KMS-11 (cell line): ENCODE measurements around the gene TSPAN19.

Source experiments
- H2AFZ ChIP-seq: fragments of 200-600 bp; sonication (generic); 2 replicates; pipeline ENCODE4 v1.6.1; 2016; ENCODE audit warnings: antibody characterized with exemption, mixed run types, low read depth
- H3K27ac ChIP-seq: fragments of 200-600 bp; sonication (generic); 2 replicates; pipeline ENCODE4 v1.6.1; 2016; ENCODE audit warnings: mild to moderate bottlenecking, mixed run types
- H3K27me3 ChIP-seq: fragments of 200-600 bp; sonication (generic); 2 replicates; pipeline ENCODE4 v1.6.1; 2017; ENCODE audit warnings: mild to moderate bottlenecking, low read depth, mixed run types, moderate library complexity; ENCODE audit not compliant: insufficient read depth
- H3K36me3 ChIP-seq: fragments of 200-600 bp; sonication (generic); 2 replicates; pipeline ENCODE4 v1.6.1; 2017; ENCODE audit warnings: mild to moderate bottlenecking, mixed run types; ENCODE audit not compliant: insufficient read depth
- H3K4me1 ChIP-seq: fragments of 200-600 bp; sonication (generic); 2 replicates; pipeline ENCODE4 v1.6.1; 2016; ENCODE audit warnings: mild to moderate bottlenecking, low read depth, mixed run types; ENCODE audit not compliant: poor library complexity, severe bottlenecking
- H3K4me2 ChIP-seq: fragments of 200-600 bp; sonication (generic); 2 replicates; pipeline ENCODE4 v1.7.0; 2016; ENCODE audit warnings: mild to moderate bottlenecking, mixed run types
- H3K4me3 ChIP-seq: fragments of 200-600 bp; sonication (generic); IDR thresholded peaks from 2 replicates; pipeline ENCODE4 v1.6.1; 2017; ENCODE audit warnings: low read depth, low read length, mixed read lengths; ENCODE audit not compliant: insufficient read depth
- H3K79me2 ChIP-seq: fragments of 200-600 bp; sonication (generic); 2 replicates; pipeline ENCODE4 v1.6.1; 2016; ENCODE audit warnings: low read depth, mixed run types; ENCODE audit not compliant: insufficient read depth
- H3K9ac ChIP-seq: fragments of 200-600 bp; sonication (generic); 2 replicates; pipeline ENCODE4 v1.6.1; 2016; ENCODE audit warnings: mild to moderate bottlenecking, mixed run types
- H4K20me1 ChIP-seq: fragments of 200-600 bp; sonication (generic); 2 replicates; pipeline ENCODE4 v1.6.1; 2016; ENCODE audit warnings: mild to moderate bottlenecking, mixed run types; ENCODE audit not compliant: insufficient read depth
- TF ChIP-seq, protein P1 (sequence below): fragments of 200-600 bp; sonication (generic); conservative IDR thresholded peaks from 2 replicates; pipeline ENCODE4 v1.6.1; 2017; ENCODE audit warnings: low read depth, mild to moderate bottlenecking, antibody characterized with exemption, low read length, moderate library complexity, mixed read lengths

TSPAN19 gene

DNA sequence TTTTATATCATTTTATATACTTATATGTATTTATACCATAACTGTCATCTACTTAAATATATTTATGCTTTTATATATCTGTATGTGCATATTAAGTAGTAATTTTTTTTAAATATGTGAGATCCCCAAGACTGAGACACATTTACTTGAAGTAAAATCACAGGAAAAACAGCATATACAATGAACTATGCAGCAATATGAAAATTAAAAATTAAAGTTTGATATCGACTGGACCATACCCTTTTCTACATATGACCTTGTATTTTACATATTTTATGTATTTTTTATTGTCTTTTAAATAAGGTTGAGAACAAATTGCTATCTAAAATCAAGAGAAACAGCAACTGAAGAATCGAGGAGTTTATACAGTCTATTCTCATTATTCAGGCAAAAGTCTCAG is 50.0 kb downstream of the TSPAN19 start:
- no peaks in the 10 kb centered on the region for H3K4me1 ChIP-seq
- TF ChIP-seq, protein P1, sequence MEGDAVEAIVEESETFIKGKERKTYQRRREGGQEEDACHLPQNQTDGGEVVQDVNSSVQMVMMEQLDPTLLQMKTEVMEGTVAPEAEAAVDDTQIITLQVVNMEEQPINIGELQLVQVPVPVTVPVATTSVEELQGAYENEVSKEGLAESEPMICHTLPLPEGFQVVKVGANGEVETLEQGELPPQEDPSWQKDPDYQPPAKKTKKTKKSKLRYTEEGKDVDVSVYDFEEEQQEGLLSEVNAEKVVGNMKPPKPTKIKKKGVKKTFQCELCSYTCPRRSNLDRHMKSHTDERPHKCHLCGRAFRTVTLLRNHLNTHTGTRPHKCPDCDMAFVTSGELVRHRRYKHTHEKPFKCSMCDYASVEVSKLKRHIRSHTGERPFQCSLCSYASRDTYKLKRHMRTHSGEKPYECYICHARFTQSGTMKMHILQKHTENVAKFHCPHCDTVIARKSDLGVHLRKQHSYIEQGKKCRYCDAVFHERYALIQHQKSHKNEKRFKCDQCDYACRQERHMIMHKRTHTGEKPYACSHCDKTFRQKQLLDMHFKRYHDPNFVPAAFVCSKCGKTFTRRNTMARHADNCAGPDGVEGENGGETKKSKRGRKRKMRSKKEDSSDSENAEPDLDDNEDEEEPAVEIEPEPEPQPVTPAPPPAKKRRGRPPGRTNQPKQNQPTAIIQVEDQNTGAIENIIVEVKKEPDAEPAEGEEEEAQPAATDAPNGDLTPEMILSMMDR, result no peak

DNA sequence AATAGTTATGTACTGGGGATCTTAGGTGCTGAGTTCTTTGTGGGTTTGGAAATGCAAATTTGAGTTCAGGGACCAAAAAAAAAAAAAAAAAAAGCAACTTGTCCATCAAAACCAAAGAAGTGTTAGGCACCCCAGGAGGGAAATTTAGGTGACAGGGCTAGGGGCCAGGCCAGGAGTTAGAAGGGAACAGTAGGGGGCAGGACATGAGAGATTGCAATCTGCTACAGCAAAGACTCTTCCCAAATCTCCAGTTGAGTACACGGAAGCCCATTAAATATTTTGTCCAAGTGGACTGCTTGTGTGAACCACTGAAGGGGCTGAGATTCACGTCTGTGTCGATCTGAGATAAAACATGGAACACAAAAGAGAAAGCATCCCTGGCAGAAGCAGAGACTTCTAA is 52.8 kb downstream of the TSPAN19 start:
- no peak overlapping the region for H3K9ac ChIP-seq
- TF ChIP-seq, protein P1, result no peak
- H2AFZ ChIP-seq, result no peak overlapping the region
- H3K4me3 ChIP-seq, result no peak overlapping the region
- H3K27me3 ChIP-seq, result no peaks in the 10 kb centered on the region
- no peaks in the 10 kb centered on the region for H3K79me2 ChIP-seq
- H3K36me3 ChIP-seq, result no peaks in the 10 kb centered on the region
- no peak overlapping the region for H3K4me2 ChIP-seq
- no peaks in the 10 kb centered on the region for H3K4me1 ChIP-seq
- no peaks in the 10 kb centered on the region for H4K20me1 ChIP-seq
- H3K27ac ChIP-seq, result no peak overlapping the region

More for the DNA sequence above, 50.0 kb downstream of the TSPAN19 start:
- Histone ChIP-seq H4K20me1 (no peaks in the 10 kb centered on the region), H3K27me3 (no peaks in the 10 kb centered on the region), H3K9ac (no peak overlapping the region), H2AFZ (no peak overlapping the region), H3K4me3 (no peak overlapping the region), H3K27ac (no peak overlapping the region), H3K79me2 (no peaks in the 10 kb centered on the region), H3K36me3 (no peaks in the 10 kb centered on the region), H3K4me2 (no peak overlapping the region)

DNA sequence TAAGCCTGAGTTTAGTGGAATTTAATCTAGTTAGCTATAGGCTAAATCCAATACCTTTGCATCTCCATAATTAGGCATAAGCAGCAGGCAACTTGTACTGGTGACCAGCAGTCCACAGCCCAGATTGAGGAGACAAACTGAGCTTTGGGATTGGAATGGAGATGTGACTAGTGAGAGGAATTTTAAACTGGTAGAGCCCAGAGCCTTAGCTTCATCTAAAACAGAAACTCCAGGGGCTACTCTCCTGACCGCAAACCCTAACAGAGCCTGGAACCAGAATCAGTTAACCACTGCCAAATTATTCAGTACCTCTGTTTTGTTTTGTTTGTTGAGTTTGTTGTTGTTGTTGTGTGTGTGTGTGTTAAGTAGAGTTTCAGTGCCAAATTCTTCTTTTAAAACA is 53.2 kb downstream of the TSPAN19 start:
- Histone ChIP-seq H3K36me3 (no peaks in the 10 kb centered on the region), H3K4me2 (no peak overlapping the region), H3K27ac (no peak overlapping the region), H3K4me3 (no peak overlapping the region), H4K20me1 (no peaks in the 10 kb centered on the region), H3K9ac (no peak overlapping the region), H3K27me3 (no peaks in the 10 kb centered on the region), H2AFZ (no peak overlapping the region), H3K79me2 (no peaks in the 10 kb centered on the region), H3K4me1 (no peaks in the 10 kb centered on the region)
- TF ChIP-seq, protein P1, result no peak

DNA sequence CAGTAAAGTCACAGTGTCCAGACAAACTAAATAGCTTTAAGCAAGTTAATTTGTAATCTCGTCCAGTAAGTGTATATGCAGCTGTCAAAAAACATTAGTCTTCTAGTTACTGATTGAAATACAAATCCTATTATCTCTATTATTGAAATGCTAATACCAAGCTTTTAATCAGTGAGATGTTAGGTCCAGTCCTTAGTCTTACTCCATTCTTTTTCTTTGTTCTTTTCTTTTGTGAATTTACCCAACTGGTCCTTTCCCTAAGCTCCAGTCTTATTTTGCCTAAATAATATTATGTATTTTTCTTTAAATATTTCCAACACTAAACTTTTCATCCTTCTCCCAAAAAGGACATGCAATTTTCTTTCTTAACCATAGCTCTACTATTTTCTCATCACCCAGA is 57.2 kb downstream of the TSPAN19 start:
- Histone ChIP-seq H2AFZ (no peak overlapping the region), H3K36me3 (no peaks in the 10 kb centered on the region), H3K4me1 (no peaks in the 10 kb centered on the region), H3K27me3 (no peaks in the 10 kb centered on the region), H3K4me2 (no peak overlapping the region), H3K27ac (no peak overlapping the region), H4K20me1 (no peaks in the 10 kb centered on the region), H3K4me3 (no peak overlapping the region), H3K79me2 (no peaks in the 10 kb centered on the region), H3K9ac (no peak overlapping the region)
- TF ChIP-seq, protein P1, result no peak
